Mesendoderm (in vitro differentiated cells): ENCODE data around the gene ITIH4.

ENCODE experiments used
- DNase-seq: peaks from one replicate; pipeline ENCODE4 v3.0.0; 2013
- H2AK5ac ChIP-seq: 2 replicates; pipeline ENCODE4 v1.6.1; 2013; ENCODE audit warnings: low read length, inconsistent platforms
- H2BK120ac ChIP-seq: 2 replicates; pipeline ENCODE4 v1.6.1; 2013; ENCODE audit warnings: low read depth, mild to moderate bottlenecking, low read length, moderate library complexity, mixed read lengths
- H2BK15ac ChIP-seq: replicated peaks from 2 replicates; pipeline ENCODE4 v1.6.1; 2013; ENCODE audit warnings: low read depth, mild to moderate bottlenecking, moderate library complexity
- H2BK5ac ChIP-seq: 2 replicates; pipeline ENCODE4 v1.6.1; 2013; ENCODE audit warnings: low read length, inconsistent platforms
- H3K18ac ChIP-seq: 2 replicates; pipeline ENCODE4 v1.6.1; 2013; ENCODE audit warnings: mild to moderate bottlenecking, low read length, mixed read lengths
- H3K23ac ChIP-seq: one replicate; pipeline ENCODE4 v1.6.1; 2013; ENCODE audit warnings: low read length
- H3K27ac ChIP-seq: 2 replicates; pipeline ENCODE4 v1.5.1; 2013; ENCODE audit warnings: low read depth, mild to moderate bottlenecking, inconsistent platforms, low read length, moderate library complexity
- H3K27me3 ChIP-seq: 2 replicates; pipeline ENCODE4 v1.6.1; 2013; ENCODE audit warnings: low read length, control low read depth, mild to moderate bottlenecking, inconsistent platforms; ENCODE audit not compliant: insufficient read depth, poor library complexity
- H3K36me3 ChIP-seq: 2 replicates; pipeline ENCODE4 v1.6.1; 2013; ENCODE audit warnings: low read length, inconsistent platforms; ENCODE audit not compliant: control insufficient read depth, insufficient read depth
- H3K4ac ChIP-seq: one replicate; pipeline ENCODE4 v1.6.1; 2013; ENCODE audit warnings: low read depth, mild to moderate bottlenecking, low read length, moderate library complexity
- H3K4me1 ChIP-seq: 2 replicates; pipeline ENCODE4 v1.6.1; 2013; ENCODE audit warnings: low read depth, low read length, inconsistent platforms; ENCODE audit not compliant: control insufficient read depth
- H3K4me2 ChIP-seq: 2 replicates; pipeline ENCODE4 v1.6.1; 2013; ENCODE audit warnings: low read length
- H3K4me3 ChIP-seq: 2 replicates; pipeline ENCODE4 v1.5.1; 2013; ENCODE audit warnings: mild to moderate bottlenecking, low read length
- H3K56ac ChIP-seq: one replicate; pipeline ENCODE4 v1.6.1; 2013; ENCODE audit warnings: low read length
- H3K79me1 ChIP-seq: 2 replicates; pipeline ENCODE4 v1.6.1; 2013; ENCODE audit warnings: low read length, inconsistent platforms
- H3K79me2 ChIP-seq: 2 replicates; pipeline ENCODE4 v1.6.1; 2013; ENCODE audit warnings: mild to moderate bottlenecking, low read length; ENCODE audit not compliant: control insufficient read depth, insufficient read depth
- H3K9ac ChIP-seq: 2 replicates; pipeline ENCODE4 v1.6.1; 2013; ENCODE audit warnings: low read length, inconsistent platforms
- H4K5ac ChIP-seq: one replicate; pipeline ENCODE4 v1.6.1; 2013; ENCODE audit warnings: low read length
- H4K8ac ChIP-seq: one replicate; pipeline ENCODE4 v1.6.1; 2013; ENCODE audit warnings: low read depth, mild to moderate bottlenecking, control low read depth, low read length, moderate library complexity
- WGBS: extraction: QIAGEN DNeasy Blood & Tissue Kit; methylation state at CpG from one replicate; pipeline ENCODE4 v1.1.7; 2013; ENCODE audit warnings: low lambda C conversion rate, missing lambda C conversion rate; ENCODE audit not compliant: insufficient coverage; ENCODE audit errors: extremely low coverage; 5-methylcytosine and 5-hydroxymethylcytosine counted together

Gene ITIH4

DNA sequence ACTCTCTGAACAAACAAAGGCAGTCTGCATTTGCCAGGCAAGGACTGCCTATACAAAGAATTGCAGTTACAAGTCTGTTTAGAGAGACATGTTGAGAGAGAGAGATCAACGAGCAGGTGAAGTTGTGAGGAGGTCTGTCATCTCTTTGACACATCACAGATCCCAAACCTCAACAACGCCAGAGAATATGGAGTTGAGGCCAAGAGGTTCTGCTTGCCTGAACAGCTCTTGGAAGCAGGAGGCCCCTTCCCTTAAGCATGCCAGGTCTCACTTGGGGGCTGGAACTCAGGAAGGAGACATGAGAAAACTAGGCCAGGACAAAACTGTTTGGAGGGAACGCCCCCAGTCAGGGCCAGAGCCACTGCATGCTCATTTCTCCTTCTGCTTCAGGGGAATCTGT, 26.7 kb upstream of the ITIH4 start:
- no CpG with 5 or more reads among the region's 3 CpGs for WGBS
- Histone ChIP-seq H3K27ac (no peak overlapping the region), H3K4me1 (no peaks in the 10 kb centered on the region), H4K5ac (no peak overlapping the region), H3K4me3 (no peak overlapping the region), H3K18ac (no peak overlapping the region), H3K27me3 (no peaks in the 10 kb centered on the region), H3K36me3 (no peaks in the 10 kb centered on the region), H3K79me2 (no peaks in the 10 kb centered on the region), H3K56ac (no peak overlapping the region), H2BK15ac (no peak overlapping the region), H3K4ac (no peak overlapping the region), H4K8ac (no peak overlapping the region), H3K9ac (no peak overlapping the region), H3K79me1 (no peaks in the 10 kb centered on the region), H3K23ac (no peak overlapping the region), H2BK5ac (no peak overlapping the region), H2BK120ac (no peak overlapping the region), H3K4me2 (no peak overlapping the region), H2AK5ac (no peak overlapping the region)
- DNase-seq: no peak

DNA sequence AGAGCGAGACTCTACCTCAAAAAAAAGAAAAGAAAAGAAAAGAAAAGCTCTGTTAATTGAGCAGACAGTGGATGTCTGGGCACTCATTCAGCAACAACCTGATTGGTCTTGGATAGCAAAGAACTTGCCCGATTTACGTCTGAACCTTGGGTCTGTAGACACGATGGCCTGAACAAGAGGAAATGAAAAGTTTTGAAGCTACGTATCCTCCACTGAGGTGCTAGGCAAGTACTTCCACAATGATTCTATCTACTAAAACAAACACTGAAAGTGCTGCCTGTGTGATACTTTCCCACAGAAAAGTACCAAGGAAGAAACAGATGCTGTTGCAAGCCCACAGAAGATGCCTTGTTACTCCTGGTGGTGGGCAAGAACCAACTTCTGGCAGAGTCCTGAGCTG, 26.2 kb upstream of the ITIH4 start:
- H3K27ac ChIP-seq: no peak overlapping the region
- H4K5ac ChIP-seq: no peak overlapping the region
- H2BK5ac ChIP-seq: no peak overlapping the region
- H3K4me2 ChIP-seq: no peak overlapping the region
- H3K79me2 ChIP-seq: no peaks in the 10 kb centered on the region
- H3K56ac ChIP-seq: no peak overlapping the region
- no peaks in the 10 kb centered on the region for H3K79me1 ChIP-seq
- H2BK120ac ChIP-seq: no peak overlapping the region
- H2BK15ac ChIP-seq: no peak overlapping the region
- H3K4ac ChIP-seq: no peak overlapping the region
- no peak overlapping the region for H3K23ac ChIP-seq
- no CpG with 5 or more reads among the region's 5 CpGs for WGBS
- H3K18ac ChIP-seq: no peak overlapping the region
- no peak overlapping the region for H3K4me3 ChIP-seq
- no peak overlapping the region for H3K9ac ChIP-seq
- no peaks in the 10 kb centered on the region for H3K4me1 ChIP-seq
- no peaks in the 10 kb centered on the region for H3K27me3 ChIP-seq
- H4K8ac ChIP-seq: no peak overlapping the region
- H3K36me3 ChIP-seq: no peaks in the 10 kb centered on the region
- H2AK5ac ChIP-seq: no peak overlapping the region
- DNase-seq: no peak

- Histone ChIP-seq H3K4me1 (no peaks in the 10 kb centered on the region), H3K79me1 (no peaks in the 10 kb centered on the region), H3K23ac (no peak overlapping the region), H3K79me2 (no peaks in the 10 kb centered on the region), H3K27ac (no peak overlapping the region), H3K18ac (no peak overlapping the region), H2AK5ac (no peak overlapping the region), H4K5ac (no peak overlapping the region), H2BK15ac (no peak overlapping the region), H3K9ac (no peak overlapping the region), H3K27me3 (no peaks in the 10 kb centered on the region), H2BK120ac (no peak overlapping the region), H3K4ac (no peak overlapping the region), H3K36me3 (no peaks in the 10 kb centered on the region), H4K8ac (no peak overlapping the region), H3K56ac (no peak overlapping the region), H3K4me2 (no peak overlapping the region), H3K4me3 (no peak overlapping the region), H2BK5ac (no peak overlapping the region)
- WGBS: no CpG with 5 or more reads among the region's 2 CpGs
- DNase-seq: peak; percentile 44
These were observed 23.5 kb upstream of the ITIH4 start for GRCh38 chr3:52854013-52854412.

GRCh38 chr3:52852419-52852818, 21.9 kb upstream of the ITIH4 start:
- no peak overlapping the region for H3K56ac ChIP-seq
- DNase-seq: no peak
- H4K5ac ChIP-seq: no peak overlapping the region
- no peak overlapping the region for H3K4me2 ChIP-seq
- no peaks in the 10 kb centered on the region for H3K79me2 ChIP-seq
- no peak overlapping the region for H3K4me3 ChIP-seq
- no peaks in the 10 kb centered on the region for H3K4me1 ChIP-seq
- no peaks in the 10 kb centered on the region for H3K79me1 ChIP-seq
- no peaks in the 10 kb centered on the region for H3K27me3 ChIP-seq
- H3K4ac ChIP-seq: no peak overlapping the region
- H2AK5ac ChIP-seq: no peak overlapping the region
- no peaks in the 10 kb centered on the region for H3K36me3 ChIP-seq
- H2BK120ac ChIP-seq: no peak overlapping the region
- H3K18ac ChIP-seq: no peak overlapping the region
- H2BK5ac ChIP-seq: no peak overlapping the region
- no peak overlapping the region for H3K23ac ChIP-seq
- H2BK15ac ChIP-seq: no peak overlapping the region
- no CpG with 5 or more reads among the region's 2 CpGs for WGBS
- no peak overlapping the region for H3K27ac ChIP-seq
- H4K8ac ChIP-seq: no peak overlapping the region
- H3K9ac ChIP-seq: no peak overlapping the region

- no peaks in the 10 kb centered on the region for H3K79me2 ChIP-seq
- H3K27ac ChIP-seq: no peak overlapping the region
- peak; percentile 90 for DNase-seq
- no peak overlapping the region for H3K56ac ChIP-seq
- no peak overlapping the region for H4K5ac ChIP-seq
- H3K4me1 ChIP-seq: no peaks in the 10 kb centered on the region
- no peak overlapping the region for H3K23ac ChIP-seq
- no peak overlapping the region for H3K4me2 ChIP-seq
- no peak overlapping the region for H2AK5ac ChIP-seq
- no peak overlapping the region for H3K4ac ChIP-seq
- H3K27me3 ChIP-seq: no peaks in the 10 kb centered on the region
- no peaks in the 10 kb centered on the region for H3K79me1 ChIP-seq
- no peak overlapping the region for H3K4me3 ChIP-seq
- no peak overlapping the region for H2BK120ac ChIP-seq
- H3K18ac ChIP-seq: no peak overlapping the region
- no peak overlapping the region for H2BK15ac ChIP-seq
- no peak overlapping the region for H3K9ac ChIP-seq
- H4K8ac ChIP-seq: no peak overlapping the region
- no peak overlapping the region for H2BK5ac ChIP-seq
- no peaks in the 10 kb centered on the region for H3K36me3 ChIP-seq
- no CpG with 5 or more reads among the region's 3 CpGs for WGBS
These were observed 20.9 kb upstream of the ITIH4 start for GRCh38 chr3:52851348-52851747.

DNA sequence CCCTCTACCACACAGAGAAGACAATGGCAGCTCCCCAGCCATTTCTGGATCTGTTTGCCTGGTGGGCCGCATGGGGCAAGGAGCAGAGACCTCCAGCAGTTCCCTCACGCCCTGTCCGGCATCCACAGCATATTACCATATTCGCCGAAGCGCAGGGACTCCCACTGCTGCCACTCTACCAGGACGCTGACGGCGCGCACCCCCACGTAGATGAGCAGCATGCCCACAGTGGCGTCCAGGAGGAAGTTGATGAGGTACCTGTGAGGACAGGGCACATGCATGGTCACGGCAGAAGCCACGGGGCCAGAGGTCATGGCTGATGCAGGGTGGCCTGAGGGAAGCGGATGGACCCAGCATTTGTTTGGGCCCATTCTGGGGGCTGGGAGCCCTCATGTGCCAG, 19.2 kb upstream of the ITIH4 start:
- no peak overlapping the region for H3K9ac ChIP-seq
- no peak overlapping the region for H3K27ac ChIP-seq
- no peaks in the 10 kb centered on the region for H3K79me1 ChIP-seq
- no peak overlapping the region for H3K4ac ChIP-seq
- no peak overlapping the region for H2BK15ac ChIP-seq
- H3K18ac ChIP-seq: no peak overlapping the region
- H3K4me3 ChIP-seq: no peak overlapping the region
- no CpG with 5 or more reads among the region's 15 CpGs for WGBS
- no peaks in the 10 kb centered on the region for H3K27me3 ChIP-seq
- no peak overlapping the region for H2BK5ac ChIP-seq
- no peaks in the 10 kb centered on the region for H3K79me2 ChIP-seq
- no peak overlapping the region for H4K5ac ChIP-seq
- no peaks in the 10 kb centered on the region for H3K36me3 ChIP-seq
- no peak overlapping the region for H4K8ac ChIP-seq
- no peak overlapping the region for H3K56ac ChIP-seq
- no peak for DNase-seq
- H2AK5ac ChIP-seq: no peak overlapping the region
- H3K4me2 ChIP-seq: no peak overlapping the region
- no peaks in the 10 kb centered on the region for H3K4me1 ChIP-seq
- no peak overlapping the region for H2BK120ac ChIP-seq
- no peak overlapping the region for H3K23ac ChIP-seq
